Measurements from ENCODE around the gene C3orf22. TPM values are rescaled to one million over a fixed set of nuclear protein-coding genes. Genes with fewer than 3 reads are reported as not detected.

C3orf22 gene
- total RNA-seq, 2 experiments from 2014 or later: not detected

- Histone ChIP-seq H3K27ac (ENCODE audit: low read depth, low read length, poor library complexity, severe bottlenecking) (no peak overlapping the region), H3K79me2 (ENCODE audit: insufficient read depth, low read depth, low read length) (no peaks in the 10 kb centered on the region), H2AFZ (ENCODE audit: low read length) (no peak overlapping the region), H3K9me2 (ENCODE audit: insufficient read depth, low read length) (no peaks in the 10 kb centered on the region), H3K9me3 (ENCODE audit: low read length) (no peaks in the 10 kb centered on the region), H3K4me3 (ENCODE audit: low read depth, low read length, poor library complexity, severe bottlenecking) (no peak overlapping the region), H4K20me1 (ENCODE audit: insufficient read depth, low read length) (no peaks in the 10 kb centered on the region), H3K36me3 (ENCODE audit: insufficient read depth, low read length) (no peaks in the 10 kb centered on the region), H3K4me1 (ENCODE audit: insufficient read depth, low read length, poor library complexity, severe bottlenecking) (no peaks in the 10 kb centered on the region), H3K4me2 (ENCODE audit: low read length) (no peak overlapping the region)
- DNase-seq (ENCODE audit: low spot score): no peak
- CTCF ChIA-PET (ENCODE audit: unreplicated experiment): no interaction called here
- BruUV-seq (replicated peaks): no TSS peak
- intact Hi-C loops (cut with micrococcal nuclease; ENCODE audit: unreplicated experiment): no loop called here
- TF ChIP-seq EZH2phosphoT487 (IDR thresholded peaks at IDR 0.05; ENCODE audit: borderline replicate concordance, low read depth, low read length) (no peak), CTCF (conservative IDR thresholded peaks at IDR 0.05; ENCODE audit: low read length) (no peak)
- POLR2A ChIA-PET: no interaction called here
These were observed 8.2 kb downstream of the C3orf22 start for GRCh38 chr3:126550488-126551051.

- no peak overlapping the region for H3K27ac ChIP-seq (ENCODE audit: low read depth, low read length, poor library complexity, severe bottlenecking)
- no peak for TF ChIP-seq EZH2phosphoT487 (IDR thresholded peaks at IDR 0.05; ENCODE audit: borderline replicate concordance, low read depth, low read length)
- TF ChIP-seq CTCF (conservative IDR thresholded peaks at IDR 0.05; ENCODE audit: low read length): no peak
- H3K4me2 ChIP-seq (ENCODE audit: low read length): no peak overlapping the region
- no peaks in the 10 kb centered on the region for H4K20me1 ChIP-seq (ENCODE audit: insufficient read depth, low read length)
- no peak for DNase-seq (ENCODE audit: low spot score)
- H3K4me3 ChIP-seq (ENCODE audit: low read depth, low read length, poor library complexity, severe bottlenecking): no peak overlapping the region
- H2AFZ ChIP-seq (ENCODE audit: low read length): no peak overlapping the region
- no peaks in the 10 kb centered on the region for H3K79me2 ChIP-seq (ENCODE audit: insufficient read depth, low read depth, low read length)
- no peaks in the 10 kb centered on the region for H3K9me2 ChIP-seq (ENCODE audit: insufficient read depth, low read length)
- ChIA-PET CTCF (ENCODE audit: unreplicated experiment) (no interaction called here), POLR2A (no interaction called here)
- no TSS peak for BruUV-seq (replicated peaks)
- H3K9me3 ChIP-seq (ENCODE audit: low read length): no peaks in the 10 kb centered on the region
- intact Hi-C loops (cut with micrococcal nuclease; ENCODE audit: unreplicated experiment): no loop called here
- H3K36me3 ChIP-seq (ENCODE audit: insufficient read depth, low read length): no peaks in the 10 kb centered on the region
- no peaks in the 10 kb centered on the region for H3K4me1 ChIP-seq (ENCODE audit: insufficient read depth, low read length, poor library complexity, severe bottlenecking)
These were observed 8.8 kb downstream of the C3orf22 start for GRCh38 chr3:126549861-126550487.
